ENCODE measurements around the gene TRMT44. TPM values are rescaled to one million over a fixed set of nuclear protein-coding genes. Genes with fewer than 3 reads are reported as not detected.
A peak's percentile ranks its signal among the peaks of the same experiment; 100 is the strongest.

TRMT44 gene
- polyA plus RNA-seq, 3 donors: 4.9 to 7.5 (median 6.6) TPM

GRCh38 chr4:8475751-8476575 lies 35.4 kb downstream of the TRMT44 start:
- Mint-ChIP-seq H3K36me3 (peaks cover 24 to 28% of the 10 kb centered on the region in 2 donors), H3K4me1 (no peaks in the 10 kb centered on the region), H3K27me3 (ENCODE audit: low read depth in 3 of 3) (peaks cover 0 to 2% (median 2%) of the 10 kb centered on the region in 3 donors), H3K4me3 (no peak overlapping the region), H3K9me3 (peaks cover 0 to 2% (median 0%) of the 10 kb centered on the region in 7 donors), H3K27ac (no peak overlapping the region)
- no peaks in the 10 kb centered on the region for H3K27me3 ChIP-seq (ENCODE audit: control insufficient read depth in 2 of 2, insufficient read depth in 2 of 2, low read length in 2 of 2)
- DNase-seq: no peak
- peaks cover 9 to 33% of the 10 kb centered on the region in 2 donors for H3K36me3 ChIP-seq (replicated peaks in 1 of 2; ENCODE audit: control insufficient read depth in 1 of 2, insufficient read depth in 2 of 2, low read length in 2 of 2)
- H3K79me2 ChIP-seq (ENCODE audit: insufficient read depth, low read length): no peaks in the 10 kb centered on the region
- intact Hi-C loops (cut with micrococcal nuclease): no loop called here
- no peak overlapping the region for H3K27ac ChIP-seq (ENCODE audit: low read depth in 1 of 2, low read length in 2 of 2)
- no peaks in the 10 kb centered on the region for H3K9me3 ChIP-seq (replicated peaks in 1 of 2; ENCODE audit: control insufficient read depth in 1 of 2, insufficient read depth in 1 of 2, low read length in 2 of 2)
- no peak for TF ChIP-seq CTCF (IDR thresholded peaks at IDR 0.05)
- H4K20me1 ChIP-seq (ENCODE audit: insufficient read depth, low read length): no peaks in the 10 kb centered on the region
- no peak overlapping the region for H3K9ac ChIP-seq (ENCODE audit: insufficient read depth, low read length, poor library complexity, severe bottlenecking)
- H3K4me2 ChIP-seq (replicated peaks; ENCODE audit: extremely low read depth, low read length, poor library complexity, severe bottlenecking): no peak overlapping the region
- WGBS (ENCODE audit: insufficient coverage): 95% methylated on average over 23 of the region's 29 CpGs
- no peak overlapping the region for H3K4me3 ChIP-seq (replicated peaks in 1 of 3; ENCODE audit: low read depth in 2 of 3, low read length in 3 of 3)
- H2AFZ ChIP-seq (ENCODE audit: insufficient read depth, low read depth, low read length, poor library complexity, severe bottlenecking): no peak overlapping the region
- H3K4me1 ChIP-seq (ENCODE audit: control insufficient read depth in 1 of 2, insufficient read depth in 2 of 2, low read length in 2 of 2): no peaks in the 10 kb centered on the region

- 97% methylated on average over 15 of the region's 16 CpGs for WGBS (ENCODE audit: insufficient coverage)
- TF ChIP-seq CTCF (IDR thresholded peaks at IDR 0.05): no peak
- no peaks in the 10 kb centered on the region for H3K4me1 Mint-ChIP-seq
- no peaks in the 10 kb centered on the region for H4K20me1 ChIP-seq (ENCODE audit: insufficient read depth, low read length)
- H3K36me3 ChIP-seq (replicated peaks in 1 of 2; ENCODE audit: control insufficient read depth in 1 of 2, insufficient read depth in 2 of 2, low read length in 2 of 2): peaks cover 9 to 23% of the 10 kb centered on the region in 2 donors
- H3K36me3 Mint-ChIP-seq: peaks cover 20 to 23% of the 10 kb centered on the region in 2 donors
- no peak overlapping the region for H2AFZ ChIP-seq (ENCODE audit: insufficient read depth, low read depth, low read length, poor library complexity, severe bottlenecking)
- H3K27ac ChIP-seq (ENCODE audit: low read depth in 1 of 2, low read length in 2 of 2): no peak overlapping the region
- intact Hi-C loops (cut with micrococcal nuclease): no loop called here
- no peaks in the 10 kb centered on the region for H3K9me3 ChIP-seq (replicated peaks in 1 of 2; ENCODE audit: control insufficient read depth in 1 of 2, insufficient read depth in 1 of 2, low read length in 2 of 2)
- no peak overlapping the region for H3K4me2 ChIP-seq (replicated peaks; ENCODE audit: extremely low read depth, low read length, poor library complexity, severe bottlenecking)
- H3K4me3 Mint-ChIP-seq: no peak overlapping the region
- no peak overlapping the region for H3K4me3 ChIP-seq (replicated peaks in 1 of 3; ENCODE audit: low read depth in 2 of 3, low read length in 3 of 3)
- peaks cover 0 to 2% (median 0%) of the 10 kb centered on the region in 7 donors for H3K9me3 Mint-ChIP-seq
- H3K27me3 Mint-ChIP-seq (ENCODE audit: low read depth in 3 of 3): peaks cover 0 to 3% (median 2%) of the 10 kb centered on the region in 3 donors
- H3K27me3 ChIP-seq (ENCODE audit: control insufficient read depth in 2 of 2, insufficient read depth in 2 of 2, low read length in 2 of 2): no peaks in the 10 kb centered on the region
- peak overlapping the region in 1 of 7 donors; percentile 70 for H3K27ac Mint-ChIP-seq
- H3K4me1 ChIP-seq (ENCODE audit: control insufficient read depth in 1 of 2, insufficient read depth in 2 of 2, low read length in 2 of 2): no peaks in the 10 kb centered on the region
- DNase-seq: no peak
- no peaks in the 10 kb centered on the region for H3K79me2 ChIP-seq (ENCODE audit: insufficient read depth, low read length)
- no peak overlapping the region for H3K9ac ChIP-seq (ENCODE audit: insufficient read depth, low read length, poor library complexity, severe bottlenecking)
These were observed 36.6 kb downstream of the TRMT44 start for GRCh38 chr4:8477095-8477635.

Measured in CD14-positive monocyte (primary cell).